Body of pancreas (tissue), 4 donors: ENCODE data around the gene PROZ. TPM values are rescaled to one million over a fixed set of nuclear protein-coding genes. Genes with fewer than 3 reads are reported as not detected.

ENCODE experiments used
- ATAC-seq: fragments of 150-250 bp; one replicate; pipeline ENCODE4 v1.9.1; 2016
- DNase-seq, 4 donors: peaks; one replicate each; pipeline ENCODE4 v3.0.0-alpha.2; 2019
- H3K27ac ChIP-seq, 4 donors: fragments of 200-600 bp; sonication (generic); 1 replicate in 3 of 4; 2 replicates in 1 of 4; pipeline versions ENCODE4 v1.5.1 to v1.6.1; 2016 to 2019; ENCODE audit warnings: mild to moderate bottlenecking in 1 of 4, mixed read lengths in 1 of 4, moderate library complexity in 1 of 4
- H3K27me3 ChIP-seq, 2 donors: fragments of 200-600 bp; sonication (generic); one replicate each; pipeline ENCODE4 v1.6.0; 2016; ENCODE audit warnings: mild to moderate bottlenecking in 1 of 2
- H3K36me3 ChIP-seq, 2 donors: fragments of 200-600 bp; sonication (generic); replicated peaks in 1 of 2; 2 replicates each; pipeline ENCODE4 v1.5.1; 2016; ENCODE audit warnings: low read depth in 2 of 2; ENCODE audit not compliant: insufficient read depth in 1 of 2
- H3K4me1 ChIP-seq: fragments of 200-600 bp; sonication (generic); one replicate; pipeline ENCODE4 v1.6.0; 2016
- H3K4me3 ChIP-seq, 2 donors: fragments of 200-600 bp; sonication (generic); 1 replicate in 1 of 2; 2 replicates in 1 of 2; pipeline ENCODE4 v1.5.1; 2016 to 2019
- H3K9me3 ChIP-seq, 3 donors: fragments of 200-600 bp; sonication (generic); 1 replicate in 2 of 3; 2 replicates in 1 of 3; pipeline ENCODE4 v1.5.1; 2016
- POLR2A ChIP-seq, 3 donors: fragments of 450-650 bp; IDR thresholded peaks; one replicate each; pipeline ENCODE4 v1.6.1; 2016; ENCODE audit warnings: antibody characterized with exemption in 3 of 3, mild to moderate bottlenecking in 2 of 3
- WGBS, 2 donors: methylation state at CpG; one replicate each; pipeline ENCODE4 v1.1.5; 2017; 5-methylcytosine and 5-hydroxymethylcytosine counted together
- intact Hi-C: fragments of 100-400 bp; cut with DNase I; formaldehyde crosslinking; loops from one replicate; pipeline ENCODE4 v1.15.1; 2023
- total RNA-seq, 2 donors: library from RNA; depleted of rRNA; stranded (reverse); fragments of >200 nt; gene quantifications; one replicate each; pipeline ENCODE4 v1.1.0, GENCODE V29; 2016
- TF ChIP-seq, protein P1 (sequence below), 7 experiments: fragments of 450-650 bp in 4 of 7; fragments of 200-600 bp in 3 of 7; sonication (generic) in 3 of 7; IDR thresholded peaks; one replicate each; pipeline ENCODE4 v1.5.1; 2016 to 2019; ENCODE audit warnings: antibody characterized with exemption in 7 of 7

The PROZ gene
- total RNA-seq, 2 donors from 2014 or later = not detected

- Histone ChIP-seq H3K4me3 (no peak overlapping the region), H3K4me1 (no peaks in the 10 kb centered on the region), H3K9me3 (no peaks in the 10 kb centered on the region), H3K36me3 (peaks cover 0 to 12% of the 10 kb centered on the region in 2 donors), H3K27me3 (peaks cover 0 to 5% of the 10 kb centered on the region in 2 donors), H3K27ac (no peak overlapping the region)
- 89 to 92% methylated on average over 7 of the region's 7 CpGs for WGBS, 2 donors
- no peak for TF ChIP-seq POLR2A (IDR thresholded peaks at IDR 0.05)
- TF ChIP-seq, protein P1, sequence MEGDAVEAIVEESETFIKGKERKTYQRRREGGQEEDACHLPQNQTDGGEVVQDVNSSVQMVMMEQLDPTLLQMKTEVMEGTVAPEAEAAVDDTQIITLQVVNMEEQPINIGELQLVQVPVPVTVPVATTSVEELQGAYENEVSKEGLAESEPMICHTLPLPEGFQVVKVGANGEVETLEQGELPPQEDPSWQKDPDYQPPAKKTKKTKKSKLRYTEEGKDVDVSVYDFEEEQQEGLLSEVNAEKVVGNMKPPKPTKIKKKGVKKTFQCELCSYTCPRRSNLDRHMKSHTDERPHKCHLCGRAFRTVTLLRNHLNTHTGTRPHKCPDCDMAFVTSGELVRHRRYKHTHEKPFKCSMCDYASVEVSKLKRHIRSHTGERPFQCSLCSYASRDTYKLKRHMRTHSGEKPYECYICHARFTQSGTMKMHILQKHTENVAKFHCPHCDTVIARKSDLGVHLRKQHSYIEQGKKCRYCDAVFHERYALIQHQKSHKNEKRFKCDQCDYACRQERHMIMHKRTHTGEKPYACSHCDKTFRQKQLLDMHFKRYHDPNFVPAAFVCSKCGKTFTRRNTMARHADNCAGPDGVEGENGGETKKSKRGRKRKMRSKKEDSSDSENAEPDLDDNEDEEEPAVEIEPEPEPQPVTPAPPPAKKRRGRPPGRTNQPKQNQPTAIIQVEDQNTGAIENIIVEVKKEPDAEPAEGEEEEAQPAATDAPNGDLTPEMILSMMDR (IDR thresholded peaks at IDR 0.05) = no peak
- ATAC-seq = no peak
- DNase-seq = no peak
- intact Hi-C loops = no loop called here
Observed at GRCh38 chr13:113168211-113168610, 9.8 kb downstream of the PROZ start.

DNA sequence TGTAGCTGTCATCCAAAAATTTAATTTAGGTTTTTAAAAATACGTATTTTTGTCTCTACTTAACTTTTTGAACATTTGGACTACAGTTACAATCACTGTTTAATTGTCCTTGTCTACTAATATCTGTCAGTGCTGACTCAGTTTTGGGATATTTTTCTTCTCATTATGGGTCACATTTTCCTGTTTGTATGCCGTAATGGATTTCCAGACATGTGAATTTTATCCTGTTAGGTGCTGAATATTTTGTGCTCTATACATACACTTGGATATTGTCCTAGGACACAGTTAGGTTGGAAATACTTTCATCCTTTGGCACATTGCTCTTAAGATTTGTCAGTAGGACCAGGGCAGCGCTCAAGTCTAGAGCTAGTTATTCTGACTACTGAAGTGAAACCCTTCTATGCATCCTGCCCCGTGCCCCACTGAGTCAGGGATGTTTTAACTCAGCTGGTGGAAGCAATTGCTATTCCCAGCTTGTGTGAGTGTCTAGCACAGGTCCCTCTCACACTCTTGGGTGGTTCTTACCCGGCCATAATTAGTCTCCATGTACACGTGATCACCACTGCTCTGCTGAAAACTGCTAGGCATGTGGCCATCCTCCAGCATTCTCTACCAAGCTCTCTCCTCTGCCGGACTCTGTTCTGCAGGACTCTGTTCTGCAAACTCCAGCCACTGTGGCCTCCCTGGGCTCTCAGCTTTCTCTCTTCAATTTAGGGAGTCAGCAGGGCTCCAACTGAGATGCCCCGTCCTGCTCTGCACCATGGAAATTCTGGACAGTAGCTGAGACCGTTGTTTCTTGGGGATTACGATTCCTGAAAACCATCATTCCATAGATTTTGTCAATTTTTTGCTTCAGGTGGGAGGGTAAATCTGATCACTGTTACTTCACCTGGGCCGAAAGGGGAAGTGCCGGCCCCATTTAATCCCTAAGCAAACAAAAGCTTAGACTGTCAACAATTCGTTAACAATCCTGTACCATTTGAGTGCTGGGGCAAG is 11.1 kb downstream of the PROZ start:
- intact Hi-C loops = no loop called here
- Histone ChIP-seq H3K4me3 (no peak overlapping the region), H3K27me3 (no peaks in the 10 kb centered on the region), H3K4me1 (no peaks in the 10 kb centered on the region), H3K9me3 (no peaks in the 10 kb centered on the region), H3K27ac (no peak overlapping the region), H3K36me3 (peaks cover 0 to 12% of the 10 kb centered on the region in 2 donors)
- DNase-seq = no peak
- ATAC-seq = no peak
- 82 to 93% methylated on average over 13 of the region's 13 CpGs for WGBS, 2 donors
- TF ChIP-seq, protein P1 (IDR thresholded peaks at IDR 0.05) = no peak
- TF ChIP-seq POLR2A (IDR thresholded peaks at IDR 0.05) = no peak

- 80 to 87% methylated on average over 5 of the region's 5 CpGs for WGBS, 2 donors
- no peaks in the 10 kb centered on the region for H3K9me3 ChIP-seq
- no peaks in the 10 kb centered on the region for H3K4me1 ChIP-seq
- H3K27ac ChIP-seq = no peak overlapping the region
- no peaks in the 10 kb centered on the region for H3K27me3 ChIP-seq
- DNase-seq = no peak
- H3K36me3 ChIP-seq = peaks cover 0 to 13% of the 10 kb centered on the region in 2 donors
- TF ChIP-seq, protein P1 (IDR thresholded peaks at IDR 0.05) = no peak
- no peak for TF ChIP-seq POLR2A (IDR thresholded peaks at IDR 0.05)
- no peak for ATAC-seq
- intact Hi-C loops = no loop called here
- H3K4me3 ChIP-seq = no peak overlapping the region
Observed at GRCh38 chr13:113170511-113170910, 12.1 kb downstream of the PROZ start.

GRCh38 chr13:113171250-113172125 is 13.0 kb downstream of the PROZ start:
- Histone ChIP-seq H3K4me3 (no peak overlapping the region), H3K36me3 (peaks cover 2 to 18% of the 10 kb centered on the region in 2 donors), H3K9me3 (no peaks in the 10 kb centered on the region), H3K4me1 (no peaks in the 10 kb centered on the region), H3K27me3 (no peaks in the 10 kb centered on the region), H3K27ac (no peak overlapping the region)
- intact Hi-C loops = no loop called here
- 81 to 90% methylated on average over 23 to 25 of the region's 34 CpGs for WGBS, 2 donors
- TF ChIP-seq, protein P1 (IDR thresholded peaks at IDR 0.05) = no peak
- no peak for TF ChIP-seq POLR2A (IDR thresholded peaks at IDR 0.05)
- DNase-seq (no peak), ATAC-seq (no peak)
